Panc1 (cell line): Measurements from ENCODE around the gene TBX20. TPM values are rescaled to one million over a fixed set of nuclear protein-coding genes. Genes with fewer than 3 reads are reported as not detected.
"Not testable (repeated sequence)": the region's sequence is repeated elsewhere in the genome, so short reads cannot be mapped to it uniquely, and the experiment has no call there.

ENCODE experiments used
- ATAC-seq: fragments of 200-7000 bp; cut with Tn5 transposase; 2 replicates; pipeline ENCODE4 v1.9.1; 2020; ENCODE audit warnings: mild to moderate bottlenecking, moderate library complexity
- BruUV-seq: library from RNA; stranded (reverse); fragments of 400-500 nt; replicated peaks from 2 replicates; lab custom pipeline; 2021; lab: Mats Ljungman, UMichigan
- CTCF ChIA-PET: fragments of 300-600 bp; sonication (Branson Sonifier 250); formaldehyde crosslinking; loops from one replicate; lab custom pipeline; 2022; ENCODE audit warnings: antibody characterized with exemption; lab: Charles Lee
- POLR2A ChIA-PET: fragments of 300-600 bp; sonication (Branson Sonifier 250); formaldehyde crosslinking; loops from one replicate; lab custom pipeline; 2022; ENCODE audit warnings: antibody characterized with exemption; lab: Charles Lee
- DNase-seq: peaks from one replicate; pipeline ENCODE4 v3.0.0-alpha.2; 2010; ENCODE audit warnings: low read depth, low spot score
- H3K27ac ChIP-seq: 2 replicates; pipeline ENCODE4 v1.5.1; 2011; ENCODE audit warnings: mild to moderate bottlenecking, low read length, inconsistent platforms
- H3K27me3 ChIP-seq: fragments of 200-500 bp; sonication (Bioruptor generic); 2 replicates; pipeline ENCODE4 v1.6.0; 2014; ENCODE audit warnings: low read length, inconsistent platforms; ENCODE audit not compliant: control insufficient read depth, insufficient read depth
- H3K36me3 ChIP-seq: fragments of 200-500 bp; sonication (Bioruptor generic); 2 replicates; pipeline ENCODE4 v1.5.1; 2014; ENCODE audit warnings: inconsistent platforms, mild to moderate bottlenecking, low read length, moderate library complexity; ENCODE audit not compliant: control insufficient read depth, insufficient read depth
- H3K4me1 ChIP-seq: 2 replicates; pipeline ENCODE4 v1.5.1; 2011; ENCODE audit warnings: inconsistent platforms, mild to moderate bottlenecking, low read length, moderate library complexity; ENCODE audit not compliant: control insufficient read depth, insufficient read depth
- H3K4me3 ChIP-seq, 2 experiments: 2 replicates each; pipeline ENCODE4 v1.5.1; 2011 to 2012; ENCODE audit warnings: low read depth in 2 of 2, low read length in 2 of 2, mild to moderate bottlenecking in 2 of 2, inconsistent platforms in 1 of 2, moderate library complexity in 1 of 2
- H3K9me3 ChIP-seq: fragments of 200-500 bp; sonication (Bioruptor generic); 2 replicates; pipeline ENCODE4 v1.5.1; 2014; ENCODE audit warnings: low read depth, mild to moderate bottlenecking, inconsistent platforms, low read length, moderate library complexity; ENCODE audit not compliant: control insufficient read depth, insufficient read depth
- CTCF ChIP-seq: fragments of 450-650 bp; IDR thresholded peaks from 2 replicates; pipeline ENCODE4 v1.5.1; 2017; ENCODE audit warnings: mild to moderate bottlenecking
- in situ Hi-C: cut with HindIII; loops from 2 replicates; pipeline ENCODE4 v1.10.0; 2016; ENCODE audit warnings: low sequenced_read_pairs, low pct_unique_long_range_greater_than_20kb
- intact Hi-C: fragments of 100-400 bp; cut with micrococcal nuclease; formaldehyde crosslinking; loops from one replicate; pipeline ENCODE4 v1.10.0; 2022; ENCODE audit not compliant: unreplicated experiment
- total RNA-seq: library from RNA; stranded (reverse); gene quantifications from one replicate; pipeline ENCODE4 v1.2.1, GENCODE V29; 2021; ENCODE audit not compliant: unreplicated experiment

The TBX20 gene
- total RNA-seq, 1 experiment from 2014 or later: not detected

- intact Hi-C loops, in situ Hi-C loops, H3K27ac ChIP-seq, H3K4me1 ChIP-seq, H3K9me3 ChIP-seq, H3K4me3 ChIP-seq, ATAC-seq, H3K27me3 ChIP-seq, DNase-seq, POLR2A ChIA-PET, CTCF ChIA-PET, BruUV-seq, H3K36me3 ChIP-seq: not testable (repeated sequence)
Observed at GRCh38 chr7:35200170-35200569, 53.7 kb downstream of the TBX20 start.

- POLR2A ChIA-PET, H3K4me3 ChIP-seq, H3K27me3 ChIP-seq, ATAC-seq, BruUV-seq, DNase-seq, CTCF ChIA-PET, in situ Hi-C loops, H3K27ac ChIP-seq, H3K4me1 ChIP-seq, H3K9me3 ChIP-seq, H3K36me3 ChIP-seq, intact Hi-C loops: not testable (repeated sequence)
Observed at GRCh38 chr7:35198370-35199140, 55.3 kb downstream of the TBX20 start.

GRCh38 chr7:35191571-35191970 lies 62.3 kb downstream of the TBX20 start:
- H3K4me3 ChIP-seq, H3K9me3 ChIP-seq, H3K36me3 ChIP-seq, H3K27me3 ChIP-seq, H3K4me1 ChIP-seq, ATAC-seq, CTCF ChIA-PET, in situ Hi-C loops, POLR2A ChIA-PET, DNase-seq, H3K27ac ChIP-seq, BruUV-seq: not testable (repeated sequence)
- intact Hi-C loops: loop anchor here (5.0 kb wide), 2 partner anchors 331 to 431 kb away; no protein-coding TSS in a partner anchor

- DNase-seq, H3K36me3 ChIP-seq, H3K9me3 ChIP-seq, H3K27me3 ChIP-seq, in situ Hi-C loops, H3K4me3 ChIP-seq, BruUV-seq, H3K4me1 ChIP-seq, POLR2A ChIA-PET, ATAC-seq, H3K27ac ChIP-seq, CTCF ChIA-PET: not testable (repeated sequence)
- intact Hi-C loops: loop anchor here (5.0 kb wide), 2 partner anchors 332 to 432 kb away; no protein-coding TSS in a partner anchor
- peak; percentile 24; the same call in 1 of the 2 replicates for TF ChIP-seq CTCF
Observed at GRCh38 chr7:35190146-35190773, 63.6 kb downstream of the TBX20 start.

GRCh38 chr7:35186751-35187150 lies 67.1 kb downstream of the TBX20 start:
- H3K4me1 ChIP-seq, in situ Hi-C loops, CTCF ChIA-PET, DNase-seq, BruUV-seq, H3K9me3 ChIP-seq, H3K27me3 ChIP-seq, H3K36me3 ChIP-seq: not testable (repeated sequence)
- intact Hi-C loops: loop anchor here (5.0 to 10.0 kb wide), 2 partner anchors 112 to 351 kb away; no protein-coding TSS in a partner anchor
- peak overlapping the region; percentile 63 to 74 for H3K4me3 ChIP-seq
- peak; percentile 63 for ATAC-seq
- peak overlapping the region; percentile 62 for H3K27ac ChIP-seq
- POLR2A ChIA-PET: interaction anchor here (0.6 kb wide), 1 partner anchor 649 kb away, joined by 3 read pairs; no protein-coding TSS in a partner anchor
